ENCODE results near the gene LARGE2. TPM values are rescaled to one million over a fixed set of nuclear protein-coding genes. Genes with fewer than 3 reads are reported as not detected.

LARGE2 gene
- total RNA-seq, 1 donor from 2014 or later: not detected

DNA sequence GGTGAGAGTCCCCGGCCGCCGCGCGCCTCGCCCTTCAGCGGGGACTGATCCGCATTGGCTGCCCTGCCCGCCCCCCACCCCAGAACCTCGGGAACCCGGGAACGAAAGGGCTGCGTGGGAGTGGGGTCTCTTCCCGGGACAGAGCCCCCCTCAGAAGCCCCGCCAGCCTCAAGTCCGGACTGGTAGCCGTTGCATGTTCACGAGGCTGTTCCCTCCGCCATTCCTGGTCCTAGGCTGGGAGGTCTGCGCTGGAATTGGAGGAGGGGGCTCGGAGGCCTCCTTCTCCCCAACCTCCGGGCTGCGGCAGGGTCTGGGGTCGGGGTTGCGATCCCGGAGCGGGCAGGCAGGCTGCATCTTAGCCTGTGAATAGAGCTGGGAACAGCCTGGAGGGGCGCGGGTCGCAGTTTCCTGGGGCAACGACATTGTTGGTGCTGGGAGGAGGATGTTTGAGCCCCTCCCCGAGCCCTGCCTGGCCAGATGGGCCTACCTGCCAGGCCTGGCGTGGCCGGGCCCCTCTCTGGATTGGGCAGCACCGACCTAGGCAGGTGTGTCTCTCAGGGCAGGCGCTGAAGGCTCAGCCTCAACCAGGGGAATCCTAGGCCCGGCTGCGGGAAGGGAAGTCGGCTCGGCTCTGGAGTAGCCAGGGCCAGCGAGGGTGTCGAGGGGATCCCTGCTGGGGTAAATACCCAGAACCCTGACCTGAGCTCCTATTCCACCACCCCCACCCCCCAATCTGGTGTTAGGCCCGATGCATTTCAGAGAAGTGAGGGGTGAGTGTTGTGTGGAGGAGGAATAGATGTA lies 36.3 kb upstream of the LARGE2 start:
- peaks cover 17% of the 10 kb centered on the region for H3K36me3 ChIP-seq
- intact Hi-C loops (cut with micrococcal nuclease): no loop called here
- peaks cover 13% of the 10 kb centered on the region for H3K4me1 ChIP-seq
- no peak for DNase-seq
- TF ChIP-seq, protein P1, sequence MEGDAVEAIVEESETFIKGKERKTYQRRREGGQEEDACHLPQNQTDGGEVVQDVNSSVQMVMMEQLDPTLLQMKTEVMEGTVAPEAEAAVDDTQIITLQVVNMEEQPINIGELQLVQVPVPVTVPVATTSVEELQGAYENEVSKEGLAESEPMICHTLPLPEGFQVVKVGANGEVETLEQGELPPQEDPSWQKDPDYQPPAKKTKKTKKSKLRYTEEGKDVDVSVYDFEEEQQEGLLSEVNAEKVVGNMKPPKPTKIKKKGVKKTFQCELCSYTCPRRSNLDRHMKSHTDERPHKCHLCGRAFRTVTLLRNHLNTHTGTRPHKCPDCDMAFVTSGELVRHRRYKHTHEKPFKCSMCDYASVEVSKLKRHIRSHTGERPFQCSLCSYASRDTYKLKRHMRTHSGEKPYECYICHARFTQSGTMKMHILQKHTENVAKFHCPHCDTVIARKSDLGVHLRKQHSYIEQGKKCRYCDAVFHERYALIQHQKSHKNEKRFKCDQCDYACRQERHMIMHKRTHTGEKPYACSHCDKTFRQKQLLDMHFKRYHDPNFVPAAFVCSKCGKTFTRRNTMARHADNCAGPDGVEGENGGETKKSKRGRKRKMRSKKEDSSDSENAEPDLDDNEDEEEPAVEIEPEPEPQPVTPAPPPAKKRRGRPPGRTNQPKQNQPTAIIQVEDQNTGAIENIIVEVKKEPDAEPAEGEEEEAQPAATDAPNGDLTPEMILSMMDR (IDR thresholded peaks at IDR 0.05; ENCODE audit: borderline replicate concordance): no peak
- H3K9me3 ChIP-seq (replicated peaks): no peaks in the 10 kb centered on the region
- H3K27me3 ChIP-seq (ENCODE audit: low read depth): no peaks in the 10 kb centered on the region
- H3K4me3 ChIP-seq: peak overlapping the region; percentile 66
- H3K27ac ChIP-seq (replicated peaks): no peak overlapping the region

DNA sequence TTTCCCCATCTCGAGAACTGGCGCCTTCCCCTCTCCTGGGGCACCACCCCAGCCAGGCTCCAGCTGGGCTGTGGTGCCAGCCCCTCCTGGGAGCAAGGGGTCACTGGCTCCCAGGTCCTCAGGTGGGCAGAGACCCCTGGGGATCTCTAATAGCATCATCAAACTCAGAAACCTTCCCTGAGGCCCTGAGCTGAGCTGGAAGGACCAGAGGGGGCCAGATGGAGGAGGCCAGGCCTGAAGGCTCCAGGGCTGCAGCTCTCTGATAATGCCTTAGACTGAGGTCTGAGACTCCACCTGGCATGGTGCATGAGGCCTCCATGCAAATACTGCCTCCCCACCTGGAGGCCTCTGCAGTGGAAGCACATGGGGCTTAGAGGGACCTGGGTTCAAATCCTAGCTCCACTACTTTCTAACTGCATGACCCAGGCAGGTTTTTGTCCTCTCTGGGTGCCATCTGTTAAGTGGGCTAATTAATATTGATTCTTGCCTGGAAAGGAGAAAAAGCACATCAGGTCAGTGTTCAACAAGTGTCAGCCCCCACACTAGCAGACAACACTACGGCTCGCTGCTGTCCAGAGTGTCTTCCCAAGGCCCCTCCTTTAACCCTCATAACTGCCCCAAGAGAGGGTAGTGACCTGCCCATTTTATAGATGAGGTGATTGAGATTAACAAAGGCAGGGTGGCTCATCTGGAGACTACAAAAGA lies 35.5 kb upstream of the LARGE2 start:
- intact Hi-C loops (cut with micrococcal nuclease): no loop called here
- no peaks in the 10 kb centered on the region for H3K9me3 ChIP-seq (replicated peaks)
- H3K36me3 ChIP-seq: peaks cover 8% of the 10 kb centered on the region
- no peak for DNase-seq
- peaks cover 6% of the 10 kb centered on the region for H3K4me1 ChIP-seq
- TF ChIP-seq, protein P1 (IDR thresholded peaks at IDR 0.05; ENCODE audit: borderline replicate concordance): no peak
- no peak overlapping the region for H3K27ac ChIP-seq (replicated peaks)
- H3K4me3 ChIP-seq: no peak overlapping the region
- H3K27me3 ChIP-seq (ENCODE audit: low read depth): no peaks in the 10 kb centered on the region

DNA sequence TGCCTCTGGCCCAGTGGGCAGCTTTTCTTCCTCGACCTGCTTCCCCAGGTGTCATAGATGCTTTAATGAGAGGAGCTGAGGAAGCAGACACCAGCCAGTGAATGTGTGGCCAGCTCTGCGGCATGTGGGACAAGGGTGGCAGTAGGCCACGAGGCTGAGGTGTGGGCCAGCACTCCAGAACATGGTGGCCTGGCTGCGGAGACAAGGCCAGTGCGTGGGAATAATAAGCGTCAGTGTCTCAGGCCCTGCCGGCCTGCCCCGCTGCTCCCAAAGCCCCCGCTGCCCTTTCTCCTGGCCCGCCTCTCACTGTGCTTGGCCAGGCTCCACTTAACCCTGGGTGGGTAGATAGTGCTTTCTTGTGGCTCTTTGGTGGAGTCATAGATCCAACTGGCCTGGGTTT lies 34.9 kb upstream of the LARGE2 start:
- H3K9me3 ChIP-seq (replicated peaks): no peaks in the 10 kb centered on the region
- intact Hi-C loops (cut with micrococcal nuclease): no loop called here
- TF ChIP-seq, protein P1 (IDR thresholded peaks at IDR 0.05; ENCODE audit: borderline replicate concordance): no peak
- peaks cover 2% of the 10 kb centered on the region for H3K36me3 ChIP-seq
- peaks cover 10% of the 10 kb centered on the region for H3K4me1 ChIP-seq
- DNase-seq: no peak
- no peak overlapping the region for H3K27ac ChIP-seq (replicated peaks)
- H3K27me3 ChIP-seq (ENCODE audit: low read depth): no peaks in the 10 kb centered on the region
- no peak overlapping the region for H3K4me3 ChIP-seq

DNA sequence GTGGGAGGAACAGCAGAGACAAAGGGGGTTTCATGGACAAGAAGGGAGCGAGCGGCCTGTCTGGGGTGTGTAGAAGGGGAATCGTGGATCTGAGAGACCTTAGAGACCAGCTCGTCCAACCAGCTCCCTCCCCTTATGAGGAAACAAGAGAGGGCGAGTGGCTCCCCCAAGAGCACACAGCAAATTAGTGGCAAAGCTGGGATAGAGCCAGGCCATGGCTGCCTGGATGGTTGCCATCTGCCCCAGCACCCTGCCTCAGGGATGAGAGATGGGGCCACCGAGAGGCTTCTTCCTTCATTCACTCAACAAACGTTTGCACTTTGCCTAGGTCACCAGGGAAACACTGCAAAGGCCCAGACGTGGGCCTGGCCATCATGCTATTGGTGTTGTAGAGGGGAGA lies 32.9 kb upstream of the LARGE2 start:
- Histone ChIP-seq H3K4me1 (peaks cover 13% of the 10 kb centered on the region), H3K36me3 (no peaks in the 10 kb centered on the region), H3K27ac (replicated peaks) (no peak overlapping the region), H3K4me3 (no peak overlapping the region), H3K27me3 (ENCODE audit: low read depth) (no peaks in the 10 kb centered on the region), H3K9me3 (replicated peaks) (no peaks in the 10 kb centered on the region)
- DNase-seq: no peak
- intact Hi-C loops (cut with micrococcal nuclease): no loop called here
- TF ChIP-seq, protein P1 (IDR thresholded peaks at IDR 0.05; ENCODE audit: borderline replicate concordance): no peak

DNA sequence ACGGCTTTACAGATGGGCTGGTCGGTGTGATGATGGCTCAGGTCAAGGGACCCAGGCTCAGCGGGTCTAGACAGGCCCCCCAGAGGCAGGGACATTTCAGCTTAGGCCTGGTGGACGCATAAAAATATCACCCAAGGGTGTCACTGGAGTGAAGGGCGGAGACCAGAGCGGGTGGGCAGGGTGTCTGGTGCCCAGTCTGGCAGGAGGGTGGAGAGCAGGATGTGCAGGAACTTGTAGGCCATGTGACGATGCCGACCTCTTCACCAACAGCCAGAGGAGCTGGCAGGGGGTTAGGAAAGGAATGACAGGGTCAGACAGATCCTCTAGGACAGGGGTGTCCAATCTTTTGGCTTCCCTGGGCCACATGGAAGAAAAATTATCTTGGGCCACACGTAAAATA lies 32.5 kb upstream of the LARGE2 start:
- peaks cover 13% of the 10 kb centered on the region for H3K4me1 ChIP-seq
- DNase-seq: no peak
- H3K9me3 ChIP-seq (replicated peaks): no peaks in the 10 kb centered on the region
- TF ChIP-seq, protein P1 (IDR thresholded peaks at IDR 0.05; ENCODE audit: borderline replicate concordance): no peak
- H3K4me3 ChIP-seq: no peak overlapping the region
- H3K27me3 ChIP-seq (ENCODE audit: low read depth): no peaks in the 10 kb centered on the region
- H3K36me3 ChIP-seq: no peaks in the 10 kb centered on the region
- intact Hi-C loops (cut with micrococcal nuclease): no loop called here
- no peak overlapping the region for H3K27ac ChIP-seq (replicated peaks)

Measured in left ventricle myocardium inferior (tissue), 1 donor.